Neuronal stem cell (in vitro differentiated cells): ENCODE results near the gene CYS1.
A peak's percentile ranks its signal among the peaks of the same experiment; 100 is the strongest.

Experiments used
- DNase-seq: peaks from one replicate; pipeline ENCODE4 v3.0.0-alpha.2; 2013; ENCODE audit warnings: low spot score
- H2AFZ ChIP-seq: one replicate; pipeline ENCODE4 v1.6.1; 2013; ENCODE audit warnings: mild to moderate bottlenecking, low read length, inconsistent platforms
- H2AK5ac ChIP-seq: 2 replicates; pipeline ENCODE4 v1.6.1; 2013; ENCODE audit warnings: low read depth, mild to moderate bottlenecking, inconsistent platforms, low read length, moderate library complexity, mixed read lengths
- H2BK120ac ChIP-seq: 2 replicates; pipeline ENCODE4 v1.6.1; 2013; ENCODE audit warnings: low read depth, mild to moderate bottlenecking, inconsistent platforms, low read length, moderate library complexity, mixed read lengths
- H2BK12ac ChIP-seq: one replicate; pipeline ENCODE4 v1.6.1; 2013; ENCODE audit warnings: low read length, inconsistent platforms
- H2BK15ac ChIP-seq: 2 replicates; pipeline ENCODE4 v1.6.1; 2013; ENCODE audit warnings: mild to moderate bottlenecking, low read length, inconsistent platforms, mixed read lengths
- H2BK5ac ChIP-seq: one replicate; pipeline ENCODE4 v1.6.1; 2013; ENCODE audit warnings: inconsistent platforms, mild to moderate bottlenecking, low read length, moderate library complexity
- H3K14ac ChIP-seq: one replicate; pipeline ENCODE4 v1.6.1; 2013; ENCODE audit warnings: low read length, inconsistent platforms
- H3K18ac ChIP-seq: 2 replicates; pipeline ENCODE4 v1.6.1; 2013; ENCODE audit warnings: low read length, inconsistent platforms
- H3K23ac ChIP-seq: 2 replicates; pipeline ENCODE4 v1.6.1; 2013; ENCODE audit warnings: low read depth, mild to moderate bottlenecking, mixed read lengths, low read length, inconsistent platforms; ENCODE audit not compliant: poor library complexity
- H3K27ac ChIP-seq: replicated peaks from 3 replicates; pipeline ENCODE4 v1.5.1; 2013; ENCODE audit warnings: low read length, inconsistent platforms
- H3K27me3 ChIP-seq, 3 experiments: 2 replicates each; pipeline ENCODE4 v1.6.1; 2013; ENCODE audit warnings: low read length in 3 of 3, mild to moderate bottlenecking in 2 of 3, inconsistent platforms in 1 of 3, low read depth in 1 of 3, mixed read lengths in 1 of 3, moderate library complexity in 1 of 3; ENCODE audit not compliant: control insufficient read depth in 3 of 3, insufficient read depth in 3 of 3
- H3K36me3 ChIP-seq, 2 donors: replicated peaks in 1 of 2; 2 replicates each; pipeline ENCODE4 v1.6.1; 2013; ENCODE audit warnings: low read length in 2 of 2; ENCODE audit not compliant: control insufficient read depth in 2 of 2, insufficient read depth in 2 of 2
- H3K4ac ChIP-seq: 2 replicates; pipeline ENCODE4 v1.6.1; 2013; ENCODE audit warnings: inconsistent platforms, mild to moderate bottlenecking, low read length, moderate library complexity
- H3K4me1 ChIP-seq, 2 donors: 1 replicate in 1 of 2; 2 replicates in 1 of 2; pipeline ENCODE4 v1.6.1; 2013; ENCODE audit warnings: low read length in 2 of 2, low read depth in 1 of 2; ENCODE audit not compliant: control insufficient read depth in 2 of 2, insufficient read depth in 1 of 2
- H3K4me2 ChIP-seq: one replicate; pipeline ENCODE4 v1.6.1; 2013; ENCODE audit warnings: mild to moderate bottlenecking, low read length, inconsistent platforms; ENCODE audit not compliant: insufficient read depth, poor library complexity, severe bottlenecking
- H3K4me3 ChIP-seq, 2 donors: 2 replicates each; pipeline ENCODE4 v1.5.1; 2013; ENCODE audit warnings: low read length in 2 of 2, mild to moderate bottlenecking in 2 of 2, inconsistent platforms in 1 of 2, moderate library complexity in 1 of 2
- H3K79me1 ChIP-seq: one replicate; pipeline ENCODE4 v1.6.1; 2013; ENCODE audit warnings: low read depth, mild to moderate bottlenecking, inconsistent platforms, low read length, moderate library complexity
- H3K9ac ChIP-seq: one replicate; pipeline ENCODE4 v1.6.1; 2013; ENCODE audit warnings: mild to moderate bottlenecking, low read depth, low read length, inconsistent platforms; ENCODE audit not compliant: poor library complexity
- H3K9me3 ChIP-seq, 2 donors: replicated peaks in 1 of 2; 2 replicates each; pipeline versions ENCODE3 to v1.6.1; 2013; ENCODE audit warnings: low read length in 2 of 2, mild to moderate bottlenecking in 2 of 2, inconsistent platforms in 1 of 2, low read depth in 1 of 2, mixed read lengths in 1 of 2, moderate library complexity in 1 of 2; ENCODE audit not compliant: control insufficient read depth in 2 of 2, insufficient read depth in 1 of 2
- H4K8ac ChIP-seq: one replicate; pipeline ENCODE4 v1.6.1; 2013; ENCODE audit warnings: low read depth, mild to moderate bottlenecking, inconsistent platforms, low read length, moderate library complexity
- H4K91ac ChIP-seq: one replicate; pipeline ENCODE4 v1.6.1; 2013; ENCODE audit warnings: low read length, low read depth, mild to moderate bottlenecking, inconsistent platforms; ENCODE audit not compliant: poor library complexity
- WGBS, 2 donors: extraction: QIAGEN DNeasy Blood & Tissue Kit; methylation state at CpG; one replicate each; pipeline ENCODE4 v1.1.7; 2013; ENCODE audit warnings: missing lambda C conversion rate in 2 of 2, mixed read lengths in 1 of 2; ENCODE audit not compliant: insufficient read length in 2 of 2, insufficient replicate concordance in 1 of 2; ENCODE audit errors: extremely low coverage in 2 of 2; 5-methylcytosine and 5-hydroxymethylcytosine counted together

CYS1 gene

GRCh38 chr2:10075571-10076209, 4.5 kb downstream of the CYS1 start:
- peaks cover 6 to 71% (median 34%) of the 10 kb centered on the region in 3 experiments for H3K27me3 ChIP-seq
- H2BK12ac ChIP-seq, result no peak overlapping the region
- no peak overlapping the region for H3K23ac ChIP-seq
- H4K8ac ChIP-seq, result no peak overlapping the region
- H2BK120ac ChIP-seq, result no peak overlapping the region
- no peak for DNase-seq
- H3K9me3 ChIP-seq, result no peaks in the 10 kb centered on the region
- no peak overlapping the region for H3K4me3 ChIP-seq
- no peak overlapping the region for H3K4ac ChIP-seq
- H3K79me1 ChIP-seq, result no peaks in the 10 kb centered on the region
- H3K36me3 ChIP-seq, result no peaks in the 10 kb centered on the region
- H2BK5ac ChIP-seq, result no peak overlapping the region
- WGBS, 2 donors, result no CpG with 5 or more reads among the region's 9 CpGs
- no peak overlapping the region for H3K4me2 ChIP-seq
- no peak overlapping the region for H2AK5ac ChIP-seq
- H4K91ac ChIP-seq, result no peak overlapping the region
- H3K18ac ChIP-seq, result no peak overlapping the region
- H3K4me1 ChIP-seq, result peaks cover 2 to 8% of the 10 kb centered on the region in 2 donors
- no peak overlapping the region for H3K14ac ChIP-seq
- no peak overlapping the region for H3K9ac ChIP-seq
- no peak overlapping the region for H2AFZ ChIP-seq
- no peak overlapping the region for H3K27ac ChIP-seq
- no peak overlapping the region for H2BK15ac ChIP-seq

- peaks cover 3 to 67% (median 28%) of the 10 kb centered on the region in 3 experiments for H3K27me3 ChIP-seq
- H2BK5ac ChIP-seq, result no peak overlapping the region
- peaks cover 0 to 8% of the 10 kb centered on the region in 2 donors for H3K4me1 ChIP-seq
- H2AK5ac ChIP-seq, result no peak overlapping the region
- H2BK120ac ChIP-seq, result no peak overlapping the region
- H3K18ac ChIP-seq, result no peak overlapping the region
- no peak overlapping the region for H3K4me2 ChIP-seq
- H3K27ac ChIP-seq, result no peak overlapping the region
- H3K23ac ChIP-seq, result no peak overlapping the region
- no peak overlapping the region for H2BK12ac ChIP-seq
- H3K36me3 ChIP-seq, result no peaks in the 10 kb centered on the region
- no peak overlapping the region for H3K4me3 ChIP-seq
- H4K91ac ChIP-seq, result no peak overlapping the region
- H3K14ac ChIP-seq, result no peak overlapping the region
- H2AFZ ChIP-seq, result no peak overlapping the region
- H2BK15ac ChIP-seq, result no peak overlapping the region
- no peak overlapping the region for H3K9ac ChIP-seq
- WGBS, 2 donors, result no CpG with 5 or more reads among the region's 13 CpGs
- DNase-seq, result no peak
- H3K79me1 ChIP-seq, result no peaks in the 10 kb centered on the region
- no peaks in the 10 kb centered on the region for H3K9me3 ChIP-seq
- no peak overlapping the region for H4K8ac ChIP-seq
- H3K4ac ChIP-seq, result no peak overlapping the region
Measured at GRCh38 chr2:10075101-10075500, 5.1 kb downstream of the CYS1 start.

GRCh38 chr2:10073706-10074105, 6.5 kb downstream of the CYS1 start:
- no peak overlapping the region for H3K18ac ChIP-seq
- no peak overlapping the region for H3K4me3 ChIP-seq
- no peak overlapping the region for H3K4me2 ChIP-seq
- no peaks in the 10 kb centered on the region for H3K36me3 ChIP-seq
- no peak overlapping the region for H2BK12ac ChIP-seq
- H3K9me3 ChIP-seq, result no peaks in the 10 kb centered on the region
- no peaks in the 10 kb centered on the region for H3K79me1 ChIP-seq
- H3K14ac ChIP-seq, result no peak overlapping the region
- no peak overlapping the region for H2BK15ac ChIP-seq
- H3K9ac ChIP-seq, result no peak overlapping the region
- peak overlapping the region; percentile 92 for H3K23ac ChIP-seq
- no peak overlapping the region for H4K8ac ChIP-seq
- peaks cover 3 to 59% (median 15%) of the 10 kb centered on the region in 3 experiments for H3K27me3 ChIP-seq
- no peak overlapping the region for H2BK120ac ChIP-seq
- no peak overlapping the region for H2AFZ ChIP-seq
- H3K4ac ChIP-seq, result no peak overlapping the region
- no CpG with 5 or more reads among the region's 8 CpGs for WGBS, 2 donors
- H3K4me1 ChIP-seq, result peaks cover 0 to 2% of the 10 kb centered on the region in 2 donors
- H2AK5ac ChIP-seq, result no peak overlapping the region
- H2BK5ac ChIP-seq, result no peak overlapping the region
- no peak overlapping the region for H3K27ac ChIP-seq
- no peak for DNase-seq
- H4K91ac ChIP-seq, result no peak overlapping the region

GRCh38 chr2:10072656-10073480, 7.3 kb downstream of the CYS1 start:
- no CpG with 5 or more reads among the region's 20 CpGs for WGBS, 2 donors
- no peak overlapping the region for H2BK12ac ChIP-seq
- DNase-seq, result peak; percentile 80

More at GRCh38 chr2:10072656-10073480, 7.3 kb downstream of the CYS1 start:
- Histone ChIP-seq H3K4ac (peak overlapping the region; percentile 86), H3K9ac (peak overlapping the region; percentile 74), H3K4me1 (peaks cover 0 to 2% of the 10 kb centered on the region in 2 donors), H3K36me3 (no peaks in the 10 kb centered on the region), H3K14ac (no peak overlapping the region), H3K27me3 (peaks cover 0 to 51% (median 6%) of the 10 kb centered on the region in 3 experiments), H3K27ac (no peak overlapping the region), H2AFZ (no peak overlapping the region), H2AK5ac (no peak overlapping the region), H2BK120ac (no peak overlapping the region), H3K4me3 (no peak overlapping the region), H3K9me3 (no peaks in the 10 kb centered on the region), H3K79me1 (no peaks in the 10 kb centered on the region), H2BK15ac (peak overlapping the region; percentile 42), H3K4me2 (peak overlapping the region; percentile 23), H2BK5ac (no peak overlapping the region), H3K23ac (no peak overlapping the region), H4K8ac (no peak overlapping the region), H4K91ac (no peak overlapping the region), H3K18ac (peak overlapping the region; percentile 59)
